ENCODE results near the gene WDFY3. TPM values are rescaled to one million over a fixed set of nuclear protein-coding genes. Genes with fewer than 3 reads are reported as not detected.

Gene WDFY3
- total and polyA plus RNA-seq, 2 of the 13 experiments (the other 11 are each of a cell fraction or from before 2014, with no cell fraction given): 16.7 to 24.5 TPM

- TF ChIP-seq REST (IDR thresholded peaks at IDR 0.05; ENCODE audit: borderline replicate concordance in 1 of 2, low read depth in 1 of 2, low read length in 2 of 2) (no peak), KDM6A (CRISPR knock-in tag; IDR thresholded peaks at IDR 0.05; ENCODE audit: low read depth) (no peak), HOMEZ (CRISPR knock-in tag; IDR thresholded peaks at IDR 0.05; ENCODE audit: low read depth) (peak; percentile 32; the same call in 1 of the 2 replicates), AHR (CRISPR knock-in tag; IDR thresholded peaks at IDR 0.05) (0 out of 2 replicates have a peak, but pooled peaks have one; percentile 40), GATAD1 (CRISPR knock-in tag; IDR thresholded peaks at IDR 0.05) (no peak), PCBP1 (IDR thresholded peaks at IDR 0.05; ENCODE audit: borderline replicate concordance, low read depth, low read length) (0 out of 2 replicates have a peak, but pooled peaks have one; percentile 68), NFATC3 (CRISPR knock-in tag; IDR thresholded peaks at IDR 0.05) (no peak), ZNF891 (CRISPR knock-in tag; IDR thresholded peaks at IDR 0.05) (0 out of 2 replicates have a peak, but pooled peaks have one; percentile 9), ZFP36L2 (CRISPR knock-in tag; IDR thresholded peaks at IDR 0.05) (no peak), SYNCRIP (IDR thresholded peaks at IDR 0.05; ENCODE audit: insufficient read depth, low read depth, low read length) (no peak), NFIC (IDR thresholded peaks at IDR 0.05; ENCODE audit: low read length) (no peak), KMT2A (CRISPR knock-in tag; IDR thresholded peaks at IDR 0.05) (peak; percentile 75; the same call in 1 of the 2 replicates), ZNF180 (CRISPR knock-in tag; IDR thresholded peaks at IDR 0.05; ENCODE audit: borderline replicate concordance, low read depth) (no peak), FLYWCH1 (CRISPR knock-in tag; IDR thresholded peaks at IDR 0.05) (no peak), ZNF839 (CRISPR knock-in tag; IDR thresholded peaks at IDR 0.05; ENCODE audit: borderline replicate concordance) (0 out of 2 replicates have a peak, but pooled peaks have one; percentile 24)
- TF ChIP-seq, protein P1, sequence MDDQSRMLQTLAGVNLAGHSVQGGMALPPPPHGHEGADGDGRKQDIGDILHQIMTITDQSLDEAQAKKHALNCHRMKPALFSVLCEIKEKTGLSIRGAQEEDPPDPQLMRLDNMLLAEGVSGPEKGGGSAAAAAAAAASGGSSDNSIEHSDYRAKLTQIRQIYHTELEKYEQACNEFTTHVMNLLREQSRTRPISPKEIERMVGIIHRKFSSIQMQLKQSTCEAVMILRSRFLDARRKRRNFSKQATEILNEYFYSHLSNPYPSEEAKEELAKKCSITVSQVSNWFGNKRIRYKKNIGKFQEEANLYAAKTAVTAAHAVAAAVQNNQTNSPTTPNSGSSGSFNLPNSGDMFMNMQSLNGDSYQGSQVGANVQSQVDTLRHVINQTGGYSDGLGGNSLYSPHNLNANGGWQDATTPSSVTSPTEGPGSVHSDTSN (CRISPR knock-in tag; IDR thresholded peaks at IDR 0.05; ENCODE audit: borderline replicate concordance): no peak
Measured at GRCh38 chr4:84966382-84967242, at the start of gene WDFY3 (continued).
